Fibroblast of peridontal ligament (primary cell): ENCODE data around the gene LPAR1.
"Not testable (repeated sequence)": the region's sequence is repeated elsewhere in the genome, so short reads cannot be mapped to it uniquely, and the experiment has no call there.

Experiments
- DNase-seq: peaks from one replicate; pipeline ENCODE4 v3.0.0-alpha.2; 2010; ENCODE audit errors: extremely low read depth

LPAR1 gene

DNA sequence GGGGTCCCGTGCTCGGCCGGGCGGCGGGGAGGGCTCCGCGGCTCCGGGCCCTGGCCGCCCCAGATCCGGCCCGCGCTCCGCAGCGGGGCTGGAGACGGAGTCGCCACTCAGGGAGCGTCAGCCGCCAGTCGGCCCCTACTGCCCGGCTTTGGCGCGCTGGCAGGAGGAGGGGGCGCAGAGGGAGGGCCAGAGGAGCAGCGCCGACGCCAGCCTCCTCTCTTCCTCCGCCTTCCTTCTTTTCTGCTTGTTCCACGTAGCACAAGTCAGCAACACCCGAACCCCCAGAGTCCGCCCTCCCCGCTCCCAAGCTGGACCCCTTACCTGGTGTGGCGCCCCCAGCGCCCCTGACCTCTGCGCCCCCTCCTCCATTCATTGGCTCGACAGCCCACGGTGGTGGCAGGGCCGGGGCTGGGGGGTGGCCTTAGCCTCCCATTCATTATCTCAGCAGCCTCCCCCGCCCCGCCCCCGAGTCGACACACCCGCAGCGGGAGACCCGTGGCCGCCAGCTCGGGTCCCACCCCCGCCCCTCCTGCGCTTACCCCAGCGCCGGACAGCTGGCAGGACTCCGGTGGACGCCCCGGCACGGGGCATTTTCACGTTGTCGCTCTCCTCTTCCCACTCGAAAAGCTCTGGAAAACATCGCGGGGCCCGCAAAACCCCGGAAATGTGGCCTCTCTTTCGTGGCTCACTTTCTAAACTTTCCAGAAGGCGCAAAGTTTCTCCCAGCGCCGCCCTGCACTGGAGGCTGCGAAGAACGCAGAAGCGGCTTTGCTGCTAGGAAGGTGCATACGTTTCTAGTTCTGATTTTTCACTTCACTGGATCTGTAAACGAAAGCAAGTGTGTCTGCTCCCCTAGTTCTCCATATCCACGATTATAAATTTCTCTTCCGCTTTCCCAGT is at the start of gene LPAR1:
Gene LPAR1, minus strand, starts transcription at position 140 of the 900 bp plus-strand sequence. CDS start 66,353 bp downstream, outside the sequence.
- peak; percentile 78 for DNase-seq

GRCh38 chr9:111078391-111079038 is 40.2 kb upstream of the LPAR1 start:
- DNase-seq: peak; percentile 30

DNA sequence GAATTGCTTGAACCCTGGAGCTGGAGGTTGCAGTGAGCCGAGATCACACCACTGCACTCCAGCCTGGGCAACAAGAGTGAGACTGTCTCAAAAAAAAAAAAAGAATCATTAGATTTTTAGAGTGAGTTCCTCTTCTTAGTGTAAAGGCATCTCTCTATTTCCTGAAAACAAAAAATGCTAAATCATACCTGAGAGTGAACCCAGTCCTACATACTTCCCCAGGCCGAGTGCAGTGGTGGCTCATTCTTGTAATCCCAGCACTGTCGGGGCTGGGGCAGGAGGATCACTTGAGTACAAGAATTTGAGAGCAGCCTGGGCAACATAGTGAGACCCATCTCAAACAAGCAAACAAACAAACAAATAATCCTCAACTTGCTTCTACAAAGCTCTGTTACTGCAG is 38.2 kb upstream of the LPAR1 start:
- DNase-seq: no peak

DNA sequence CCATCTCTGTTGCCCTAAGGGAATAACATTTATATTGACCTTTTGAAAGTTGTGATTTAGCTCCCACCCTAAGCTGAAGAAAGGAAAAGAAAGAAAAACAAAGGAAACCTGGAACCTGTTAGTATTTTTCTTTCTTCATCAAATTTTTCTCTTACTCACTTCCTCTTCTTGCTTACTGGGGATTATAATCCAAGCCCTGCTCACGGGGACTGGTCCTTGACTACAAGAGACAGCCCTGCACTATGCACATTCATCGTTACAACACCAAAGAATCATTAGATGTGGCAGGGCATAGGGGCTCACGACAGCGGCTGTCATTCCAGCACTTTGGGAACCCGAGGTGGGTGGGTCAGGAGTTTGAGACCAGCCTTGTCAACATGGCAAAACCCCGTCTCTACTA is 37.8 kb upstream of the LPAR1 start:
- DNase-seq: no peak

- DNase-seq: no peak
Observed at GRCh38 chr9:111074395-111074794, 36.1 kb upstream of the LPAR1 start.

DNA sequence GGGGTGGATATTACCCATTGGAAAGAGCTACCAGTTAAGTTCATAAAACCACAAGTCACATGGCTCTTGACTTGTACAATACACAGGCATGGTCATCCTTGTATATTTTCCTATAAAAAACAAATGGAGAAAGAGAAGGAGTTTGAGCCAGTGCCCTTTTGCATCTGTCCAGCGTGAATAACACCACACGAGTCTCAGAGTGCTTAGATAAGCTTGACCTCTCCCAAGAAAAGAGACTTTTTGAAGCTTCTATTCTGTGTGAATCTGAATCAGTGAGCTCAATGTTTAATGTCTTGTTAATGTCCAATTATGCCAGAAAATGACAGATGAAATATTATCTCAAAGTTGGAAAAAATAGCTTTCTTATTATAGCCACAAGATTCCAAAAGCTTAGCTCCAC is 30.9 kb upstream of the LPAR1 start:
- DNase-seq: no peak

- peak; percentile 82 for DNase-seq
Observed at GRCh38 chr9:111068771-111069170, 30.5 kb upstream of the LPAR1 start.

- DNase-seq: peak; percentile 81
Observed at GRCh38 chr9:111068383-111068730, 30.1 kb upstream of the LPAR1 start.

DNA sequence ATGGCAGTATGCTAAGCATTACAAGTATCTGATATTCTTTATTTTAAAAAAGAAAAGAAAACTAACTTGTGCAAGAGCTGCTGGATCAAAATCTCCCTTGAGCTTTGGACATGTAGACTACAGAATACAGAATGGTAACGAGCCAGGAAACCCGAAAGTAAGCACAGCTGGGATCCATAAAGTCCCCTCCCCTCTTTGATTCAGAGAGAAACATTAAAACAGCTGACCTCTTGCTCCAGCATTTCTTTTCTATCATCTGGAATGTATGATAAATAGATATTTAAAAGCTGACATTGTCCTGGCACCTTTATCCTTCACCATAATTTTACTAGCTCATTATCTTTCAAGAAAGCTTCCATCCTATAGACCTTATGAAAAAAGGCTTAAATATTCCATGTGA is 28.2 kb upstream of the LPAR1 start:
- peak; percentile 94 for DNase-seq

- DNase-seq: no peak
Observed at GRCh38 chr9:111065414-111065813, 27.1 kb upstream of the LPAR1 start.

GRCh38 chr9:111064160-111064837 is 26.0 kb upstream of the LPAR1 start:
- no peak for DNase-seq

GRCh38 chr9:111063332-111063731 is 25.1 kb upstream of the LPAR1 start:
- no peak for DNase-seq

DNA sequence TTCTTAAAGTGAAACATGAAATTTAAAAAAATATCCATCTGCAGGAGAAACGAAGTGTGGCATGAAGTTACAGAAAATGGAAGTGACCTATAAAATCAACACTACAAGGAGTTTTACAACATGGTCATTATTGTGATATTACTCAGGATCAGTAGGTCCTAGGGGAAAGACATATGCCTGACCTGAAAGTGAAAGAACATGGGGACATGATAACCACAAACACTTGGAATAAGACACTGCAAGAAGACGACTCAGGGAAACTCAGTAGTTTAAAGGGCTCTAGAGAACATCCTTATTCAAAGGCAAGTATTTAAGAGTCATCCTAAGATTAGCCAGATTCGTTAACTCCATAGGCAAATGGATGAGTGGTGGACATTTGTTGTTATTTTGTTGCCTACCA is 19.9 kb upstream of the LPAR1 start:
- DNase-seq: no peak

GRCh38 chr9:111056538-111056937 is 18.3 kb upstream of the LPAR1 start:
- peak; percentile 94 for DNase-seq

DNA sequence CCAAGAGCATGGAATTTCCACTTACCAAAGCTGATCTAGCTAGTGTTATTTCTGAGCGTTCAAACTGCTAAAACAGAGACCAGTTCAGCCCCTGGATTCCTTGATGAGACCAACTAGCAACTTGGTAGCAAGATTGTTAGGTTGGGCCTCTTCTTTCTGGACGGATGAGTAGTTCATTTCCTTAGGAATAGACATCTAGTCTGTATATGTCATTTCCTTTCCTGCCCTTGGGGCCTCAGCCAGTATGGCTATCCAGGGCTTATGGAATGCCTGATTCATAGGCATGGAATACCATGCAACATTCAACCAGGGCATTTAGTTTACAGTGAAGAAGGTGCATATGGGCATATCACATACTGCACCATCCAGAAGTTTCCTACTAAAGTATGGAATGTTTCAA is 14.5 kb upstream of the LPAR1 start:
- DNase-seq: peak; percentile 38

- no peak for DNase-seq
Observed at GRCh38 chr9:111051400-111051799, 13.1 kb upstream of the LPAR1 start.

DNA sequence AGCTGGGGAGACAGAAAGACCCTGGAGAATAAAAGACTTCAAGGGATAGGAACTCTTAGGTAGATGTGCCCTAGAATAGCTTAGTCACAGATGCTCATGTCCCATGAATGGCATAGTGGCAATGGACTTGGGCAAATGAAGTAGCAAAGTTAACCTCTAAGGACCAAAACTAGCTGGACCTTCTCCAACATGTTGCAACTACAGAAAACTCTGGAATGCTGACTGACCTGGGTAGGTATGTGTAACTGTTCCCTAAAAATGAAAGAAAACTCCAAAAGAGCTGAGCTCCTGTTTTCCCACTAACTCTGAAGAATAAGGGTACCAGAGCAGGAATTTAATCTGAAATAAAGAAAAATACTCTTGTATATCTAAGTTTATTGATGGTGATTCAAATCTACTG is 12.5 kb upstream of the LPAR1 start:
- peak; percentile 55 for DNase-seq

DNA sequence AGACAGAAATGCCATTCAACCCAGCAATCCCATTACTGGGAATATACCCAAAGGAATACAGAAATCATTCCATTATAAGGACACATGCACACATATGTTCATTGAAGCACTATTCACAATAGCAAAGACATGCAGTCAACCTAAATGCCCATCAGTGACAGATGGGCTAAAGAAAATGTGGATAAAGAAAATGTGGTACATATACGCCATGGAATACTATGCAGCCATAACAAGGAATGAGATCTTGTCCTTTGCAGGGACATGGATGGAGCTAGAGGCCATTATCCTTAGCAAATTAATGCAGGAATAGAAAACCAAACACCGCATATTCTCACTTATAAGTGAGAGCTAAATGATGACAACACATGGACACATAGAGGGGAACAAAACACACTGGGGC is 9.0 kb upstream of the LPAR1 start:
- DNase-seq: not testable (repeated sequence)

DNA sequence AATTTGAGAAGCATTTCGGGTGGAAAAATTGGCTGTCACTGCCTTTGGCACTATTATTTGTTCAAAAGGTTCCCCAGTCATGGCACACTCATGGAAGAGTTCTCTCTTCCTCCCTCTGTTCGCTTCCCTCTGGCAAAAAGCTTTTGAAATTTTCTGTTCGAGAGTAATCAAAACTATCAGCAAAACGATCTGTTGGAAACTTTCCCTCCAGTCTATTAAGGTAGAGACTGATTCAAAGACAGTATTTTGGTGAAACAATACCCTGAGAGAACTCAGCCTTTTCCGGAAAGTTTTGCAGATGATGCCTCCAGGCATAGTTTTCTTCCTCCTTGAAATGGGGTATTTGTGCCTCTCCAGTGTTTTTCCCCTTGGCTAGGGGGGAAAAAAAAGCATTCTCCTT is 3.6 kb upstream of the LPAR1 start:
- DNase-seq: no peak

DNA sequence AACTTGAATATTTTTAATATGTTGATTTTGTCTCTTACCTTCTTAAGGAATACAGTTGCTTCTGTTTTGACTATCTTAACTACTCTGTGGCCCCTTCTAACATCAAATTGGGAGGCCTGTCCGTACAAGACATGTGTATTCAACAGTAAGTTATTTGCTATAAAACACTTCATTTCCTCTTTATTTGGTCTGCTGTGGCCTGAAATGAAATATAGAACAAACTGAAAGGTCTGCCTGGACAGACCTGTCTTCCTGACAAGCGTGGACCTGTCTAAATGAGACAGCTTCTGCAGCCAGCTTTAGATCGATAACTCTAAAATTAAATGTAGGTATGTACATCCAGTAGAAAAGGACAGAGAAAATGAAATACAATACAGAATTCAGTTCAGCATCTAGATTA is 2.2 kb upstream of the LPAR1 start:
- DNase-seq: no peak

DNA sequence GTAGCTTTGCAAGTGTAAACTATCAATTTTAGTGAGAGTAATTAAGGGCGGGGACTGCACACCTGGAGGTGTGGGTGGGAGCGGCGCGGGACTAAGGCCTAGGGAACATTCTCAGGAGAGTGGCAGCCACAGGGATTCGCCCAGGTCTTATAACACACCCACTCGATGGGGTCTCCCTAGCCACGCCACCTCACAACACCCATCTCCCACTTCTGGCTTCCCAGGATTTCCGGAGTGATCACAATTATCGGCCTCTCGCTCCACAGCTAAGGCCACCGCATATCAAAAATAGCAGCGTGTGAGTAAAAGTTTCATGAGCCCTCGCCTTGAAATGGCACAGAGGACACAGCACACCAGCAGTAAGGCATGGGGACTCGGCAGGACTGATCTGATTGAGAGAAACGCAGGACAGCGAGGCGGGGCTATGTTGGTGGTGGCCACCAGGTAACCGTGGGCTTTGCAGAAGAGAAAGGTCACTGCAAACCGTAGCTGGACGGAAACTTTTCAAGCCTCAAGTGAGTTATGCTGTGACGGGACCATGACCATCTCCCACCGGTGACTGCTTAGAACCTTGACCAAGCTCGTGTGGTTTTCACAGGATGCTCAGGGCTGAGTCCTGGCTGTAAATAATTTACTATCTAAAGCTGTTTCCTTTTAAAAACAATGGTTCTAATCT is 1.1 kb upstream of the LPAR1 start:
- DNase-seq: no peak

DNA sequence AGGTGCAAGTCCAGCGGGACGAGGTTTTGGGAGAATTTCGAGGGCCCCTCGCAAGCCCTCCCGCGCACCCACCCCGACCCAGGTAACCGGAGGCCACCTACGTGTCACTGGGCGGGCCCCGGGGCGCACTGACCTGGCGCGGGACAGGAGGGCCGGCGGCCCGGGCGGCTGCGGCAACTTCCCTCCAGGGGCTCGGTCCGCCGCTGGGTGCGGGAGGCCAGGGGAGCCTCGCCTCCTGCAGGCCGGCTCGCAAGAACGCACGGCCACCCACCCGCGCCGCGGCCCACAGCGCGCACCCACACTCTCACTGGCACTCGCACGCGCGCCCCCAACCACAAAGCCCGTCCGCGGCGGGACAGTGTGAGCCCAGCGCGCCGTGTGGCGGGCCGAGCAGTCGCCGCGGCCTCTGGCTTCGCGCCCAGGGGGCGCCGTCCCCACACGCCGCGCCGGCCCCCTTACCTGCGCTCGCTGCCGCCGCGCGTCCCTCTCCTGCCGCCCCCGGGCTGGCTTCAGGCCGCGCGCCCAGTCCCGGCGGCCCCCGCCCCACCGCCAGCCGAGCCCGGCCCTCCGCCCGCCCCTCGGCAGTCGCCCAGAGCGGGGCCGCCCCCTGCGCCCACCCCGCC is 451 bp downstream of the LPAR1 start:
- DNase-seq: peak; percentile 23
